BLaER1 (cell line): Measurements from ENCODE around the gene SLC6A4.

Experiments used
- H3K27ac ChIP-seq: shearing (Covaris generic); formaldehyde crosslinking; 2 replicates; pipeline ENCODE4 v1.8.1; 2022
- H3K27me3 ChIP-seq: shearing (Covaris generic); formaldehyde crosslinking; 2 replicates; pipeline ENCODE4 v1.8.1; 2022
- H3K36me3 ChIP-seq: shearing (Covaris generic); formaldehyde crosslinking; 2 replicates; pipeline ENCODE4 v1.8.1; 2022
- H3K4me1 ChIP-seq: shearing (Covaris generic); formaldehyde crosslinking; 2 replicates; pipeline ENCODE4 v1.8.1; 2022
- H3K4me2 ChIP-seq: shearing (Covaris generic); formaldehyde crosslinking; 2 replicates; pipeline ENCODE4 v1.8.1; 2022
- H3K4me3 ChIP-seq: shearing (Covaris generic); formaldehyde crosslinking; 2 replicates; pipeline ENCODE4 v1.8.1; 2022
- H3K9ac ChIP-seq: shearing (Covaris generic); formaldehyde crosslinking; 2 replicates; pipeline ENCODE4 v1.8.1; 2022
- H3K9me3 ChIP-seq: shearing (Covaris generic); formaldehyde crosslinking; 2 replicates; pipeline ENCODE4 v1.8.1; 2022
- H4K20me1 ChIP-seq: shearing (Covaris generic); formaldehyde crosslinking; 2 replicates; pipeline ENCODE4 v1.8.1; 2022
- Cebpa-rat ChIP-seq: shearing (Covaris generic); IDR thresholded peaks from 2 replicates; pipeline ENCODE4 v1.8.1; 2022

SLC6A4 gene

GRCh38 chr17:30241051-30241450 is 5.6 kb upstream of the SLC6A4 start:
- H3K36me3 ChIP-seq = peaks cover 7% of the 10 kb centered on the region; the same call in 1 of the 2 replicates

DNA sequence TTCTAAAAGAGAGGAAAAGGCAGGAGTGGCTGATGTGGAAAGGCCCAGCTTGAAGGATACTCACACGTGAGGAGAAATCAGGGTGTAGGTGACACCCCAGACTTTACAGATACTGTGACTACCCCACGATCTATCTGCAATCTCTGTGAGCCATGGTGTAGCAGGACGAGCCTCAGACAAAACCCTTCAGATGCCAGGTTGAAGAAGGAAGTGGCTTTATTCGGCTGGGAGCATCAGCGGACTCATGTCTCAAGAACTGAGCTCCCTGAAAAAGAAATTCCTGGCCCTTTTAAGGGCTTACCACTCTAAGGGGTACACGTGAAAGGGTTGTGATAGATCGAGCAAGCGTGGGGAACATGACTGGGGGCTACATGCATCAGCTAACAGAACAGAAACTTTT is 4.7 kb upstream of the SLC6A4 start:
- Histone ChIP-seq H3K4me1 (peaks cover 16% of the 10 kb centered on the region), H4K20me1 (peaks cover 13% of the 10 kb centered on the region; the same call in 1 of the 2 replicates), H3K27ac (no peak overlapping the region), H3K9ac (no peak overlapping the region), H3K4me3 (no peak overlapping the region), H3K27me3 (peaks cover 34% of the 10 kb centered on the region), H3K36me3 (0 out of 2 replicates have a peak, but pooled peaks cover 7% of the 10 kb centered on the region), H3K9me3 (peaks cover 10% of the 10 kb centered on the region; the same call in 1 of the 2 replicates), H3K4me2 (no peak overlapping the region)
- TF ChIP-seq Cebpa-rat = no peak

More at GRCh38 chr17:30241051-30241450, 5.6 kb upstream of the SLC6A4 start:
- H3K9me3 ChIP-seq = peaks cover 5% of the 10 kb centered on the region; the same call in 1 of the 2 replicates
- TF ChIP-seq Cebpa-rat = no peak
- peaks cover 4% of the 10 kb centered on the region; the same call in 1 of the 2 replicates for H4K20me1 ChIP-seq
- H3K27ac ChIP-seq = no peak overlapping the region
- peaks cover 25% of the 10 kb centered on the region for H3K27me3 ChIP-seq
- H3K4me3 ChIP-seq = no peak overlapping the region
- 0 out of 2 replicates have a peak overlapping the region, but pooled peaks have one; percentile 22 for H3K4me2 ChIP-seq
- no peak overlapping the region for H3K9ac ChIP-seq
- peaks cover 16% of the 10 kb centered on the region for H3K4me1 ChIP-seq

DNA sequence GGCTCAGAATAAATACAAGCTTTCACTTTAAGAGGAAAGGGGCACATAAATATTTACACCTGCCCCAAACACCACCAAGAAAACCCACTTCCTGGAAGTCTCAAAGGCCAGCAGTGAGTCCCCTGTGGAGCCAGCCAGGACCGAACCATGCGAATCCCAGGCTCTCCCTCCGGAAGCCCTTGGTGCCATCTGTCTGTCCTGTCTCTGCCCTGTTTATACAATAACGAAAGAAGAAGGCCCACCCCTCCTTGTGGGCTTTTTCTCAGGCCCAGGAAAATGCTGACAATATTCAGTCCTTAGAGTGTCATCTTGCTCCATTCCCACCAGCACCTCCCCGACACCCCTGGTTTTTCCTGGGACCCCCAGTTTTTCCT is 3.6 kb upstream of the SLC6A4 start:
- Histone ChIP-seq H3K36me3 (0 out of 2 replicates have a peak, but pooled peaks cover 2% of the 10 kb centered on the region), H3K27me3 (peaks cover 45% of the 10 kb centered on the region), H3K4me1 (peaks cover 16% of the 10 kb centered on the region), H3K9me3 (peaks cover 10% of the 10 kb centered on the region; the same call in 1 of the 2 replicates), H3K4me2 (peak overlapping the region; percentile 47), H3K9ac (no peak overlapping the region), H3K4me3 (no peak overlapping the region), H3K27ac (no peak overlapping the region), H4K20me1 (peaks cover 21% of the 10 kb centered on the region; the same call in 1 of the 2 replicates)
- TF ChIP-seq Cebpa-rat = no peak

- H3K36me3 ChIP-seq = no peaks in the 10 kb centered on the region
- no peak overlapping the region for H3K4me3 ChIP-seq
- H3K27ac ChIP-seq = no peak overlapping the region
- H4K20me1 ChIP-seq = peaks cover 21% of the 10 kb centered on the region; the same call in 1 of the 2 replicates
- peaks cover 50% of the 10 kb centered on the region for H3K27me3 ChIP-seq
- no peak for TF ChIP-seq Cebpa-rat
- H3K9ac ChIP-seq = no peak overlapping the region
- H3K4me2 ChIP-seq = peak overlapping the region; percentile 47
- peaks cover 10% of the 10 kb centered on the region; the same call in 1 of the 2 replicates for H3K9me3 ChIP-seq
- peaks cover 16% of the 10 kb centered on the region for H3K4me1 ChIP-seq
Measured at GRCh38 chr17:30238387-30239088, 3.0 kb upstream of the SLC6A4 start.

DNA sequence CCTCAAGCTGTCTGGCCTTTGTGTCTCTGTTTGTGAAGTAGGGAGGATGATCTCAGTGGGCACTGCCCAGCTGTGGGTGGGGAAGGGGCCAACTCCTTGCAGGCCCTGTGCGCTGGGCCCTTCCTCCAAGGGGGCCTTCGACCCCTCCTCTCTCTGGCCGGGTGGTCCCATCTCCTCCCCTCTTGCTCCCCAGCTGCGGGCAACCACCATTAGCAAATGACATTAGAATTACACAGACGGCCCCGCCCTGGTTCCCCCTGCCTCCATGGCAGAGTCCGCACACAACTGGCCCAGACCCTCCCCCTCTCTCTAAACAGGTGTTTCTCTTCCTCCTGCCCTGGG is 2.5 kb upstream of the SLC6A4 start:
- Histone ChIP-seq H4K20me1 (peaks cover 21% of the 10 kb centered on the region; the same call in 1 of the 2 replicates), H3K27me3 (peaks cover 56% of the 10 kb centered on the region), H3K27ac (no peak overlapping the region), H3K4me2 (no peak overlapping the region), H3K36me3 (no peaks in the 10 kb centered on the region), H3K4me3 (no peak overlapping the region), H3K9ac (no peak overlapping the region), H3K9me3 (peaks cover 10% of the 10 kb centered on the region; the same call in 1 of the 2 replicates), H3K4me1 (peaks cover 16% of the 10 kb centered on the region)
- TF ChIP-seq Cebpa-rat = no peak

DNA sequence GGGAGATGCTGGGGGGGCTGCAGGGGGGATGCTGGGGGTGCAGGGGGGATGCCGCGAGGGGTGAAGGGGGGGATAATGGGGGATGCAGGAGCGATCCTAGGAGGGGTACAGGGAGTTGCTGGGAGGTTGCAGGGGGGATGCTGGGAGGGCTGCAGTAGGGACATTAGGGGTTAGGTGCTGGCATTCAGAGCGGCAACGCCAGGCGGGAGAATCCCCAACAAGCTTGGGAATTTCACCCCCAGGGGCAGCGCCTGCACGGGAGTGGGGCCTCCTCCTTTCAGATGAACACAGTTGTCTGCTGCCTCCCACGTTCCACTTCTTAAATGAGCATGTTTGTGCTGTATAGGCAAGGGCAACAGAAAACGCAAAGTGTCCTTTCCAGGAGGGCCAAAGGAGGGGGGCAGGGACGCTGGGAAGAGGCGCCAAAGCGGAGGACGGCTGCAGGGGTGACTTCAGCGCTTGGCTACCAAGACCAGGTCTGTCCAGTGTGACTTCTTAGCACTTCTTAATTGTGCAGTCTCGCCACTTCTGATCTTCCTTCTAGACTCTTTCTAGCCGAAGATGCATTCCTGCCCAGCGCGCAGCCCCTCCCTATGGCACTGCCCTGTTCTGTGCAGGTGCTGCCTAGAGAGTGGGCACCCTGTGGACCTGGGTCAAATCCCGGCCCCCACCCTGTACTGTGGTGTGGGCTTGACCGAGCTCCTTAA is 2.0 kb upstream of the SLC6A4 start:
- TF ChIP-seq Cebpa-rat = no peak
- no peak overlapping the region for H3K9ac ChIP-seq
- H3K36me3 ChIP-seq = no peaks in the 10 kb centered on the region
- no peak overlapping the region for H3K4me3 ChIP-seq
- H3K4me2 ChIP-seq = no peak overlapping the region
- H4K20me1 ChIP-seq = peaks cover 21% of the 10 kb centered on the region; the same call in 1 of the 2 replicates
- H3K4me1 ChIP-seq = peaks cover 16% of the 10 kb centered on the region
- H3K27ac ChIP-seq = no peak overlapping the region
- peaks cover 10% of the 10 kb centered on the region; the same call in 1 of the 2 replicates for H3K9me3 ChIP-seq
- peaks cover 61% of the 10 kb centered on the region for H3K27me3 ChIP-seq

DNA sequence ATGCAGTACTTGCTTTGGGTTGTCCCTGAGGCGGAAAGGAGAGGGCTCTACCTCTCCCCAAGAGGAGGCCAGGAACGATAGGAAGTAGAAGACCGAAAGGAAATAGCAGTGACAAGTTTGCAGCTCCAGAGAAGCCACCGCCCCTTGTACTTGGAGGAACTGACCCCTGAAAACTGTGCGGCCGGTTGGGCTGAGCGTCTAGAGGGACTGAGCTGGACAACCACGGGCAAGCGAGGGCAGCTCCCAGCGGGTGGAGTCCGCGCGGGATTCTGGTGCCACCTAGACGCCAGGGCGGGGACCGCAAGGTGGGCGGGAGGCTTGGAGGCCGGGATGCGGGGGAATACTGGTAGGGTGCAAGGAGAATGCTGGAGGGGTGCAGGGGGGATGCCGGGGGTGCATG is 1.3 kb upstream of the SLC6A4 start:
- H3K4me1 ChIP-seq = peaks cover 16% of the 10 kb centered on the region
- TF ChIP-seq Cebpa-rat = no peak
- H3K9ac ChIP-seq = no peak overlapping the region
- no peaks in the 10 kb centered on the region for H3K36me3 ChIP-seq
- H4K20me1 ChIP-seq = peaks cover 21% of the 10 kb centered on the region; the same call in 1 of the 2 replicates
- peaks cover 63% of the 10 kb centered on the region for H3K27me3 ChIP-seq
- no peak overlapping the region for H3K27ac ChIP-seq
- H3K4me3 ChIP-seq = no peak overlapping the region
- H3K4me2 ChIP-seq = no peak overlapping the region
- peaks cover 10% of the 10 kb centered on the region; the same call in 1 of the 2 replicates for H3K9me3 ChIP-seq

GRCh38 chr17:30236297-30236624 is 764 bp upstream of the SLC6A4 start:
- no peak overlapping the region for H3K9ac ChIP-seq
- H3K4me2 ChIP-seq = no peak overlapping the region
- no peak for TF ChIP-seq Cebpa-rat

DNA sequence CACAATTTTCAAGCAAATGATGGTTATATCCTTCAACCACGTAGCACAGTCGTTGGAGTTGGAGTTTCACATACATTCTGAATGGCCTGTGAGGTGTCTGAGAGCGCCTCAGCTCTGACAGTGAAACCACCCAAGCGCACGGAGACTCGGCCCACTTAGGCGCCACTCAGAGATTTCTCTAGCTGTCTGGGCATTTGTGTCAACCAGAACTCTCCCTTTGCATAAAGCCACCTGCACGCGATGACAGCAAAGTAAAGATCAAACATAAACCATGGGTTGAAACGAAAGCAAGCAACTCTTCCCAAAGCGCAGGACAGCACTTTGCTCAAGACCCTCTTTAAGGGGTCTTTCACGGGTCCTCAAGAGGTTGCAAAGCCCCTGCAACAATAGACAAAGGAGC is 533 bp downstream of the SLC6A4 start:
- no peak overlapping the region for H3K4me2 ChIP-seq
- H3K36me3 ChIP-seq = no peaks in the 10 kb centered on the region
- peaks cover 21% of the 10 kb centered on the region; the same call in 1 of the 2 replicates for H4K20me1 ChIP-seq
- no peak overlapping the region for H3K9ac ChIP-seq
- no peak overlapping the region for H3K27ac ChIP-seq
- peaks cover 6% of the 10 kb centered on the region; the same call in 1 of the 2 replicates for H3K9me3 ChIP-seq
- H3K4me1 ChIP-seq = peaks cover 12% of the 10 kb centered on the region
- TF ChIP-seq Cebpa-rat = no peak
- H3K27me3 ChIP-seq = peaks cover 63% of the 10 kb centered on the region
- H3K4me3 ChIP-seq = no peak overlapping the region

More at GRCh38 chr17:30236297-30236624, 764 bp upstream of the SLC6A4 start:
- no peak overlapping the region for H3K4me3 ChIP-seq
- no peaks in the 10 kb centered on the region for H3K36me3 ChIP-seq
- peaks cover 21% of the 10 kb centered on the region; the same call in 1 of the 2 replicates for H4K20me1 ChIP-seq
- H3K4me1 ChIP-seq = peaks cover 15% of the 10 kb centered on the region
- H3K27me3 ChIP-seq = peaks cover 63% of the 10 kb centered on the region
- H3K9me3 ChIP-seq = peaks cover 10% of the 10 kb centered on the region; the same call in 1 of the 2 replicates
- no peak overlapping the region for H3K27ac ChIP-seq

- H3K9me3 ChIP-seq = 0 out of 2 replicates have a peak, but pooled peaks cover 5% of the 10 kb centered on the region
- H3K4me2 ChIP-seq = no peak overlapping the region
- no peak overlapping the region for H3K27ac ChIP-seq
- H4K20me1 ChIP-seq = peaks cover 21% of the 10 kb centered on the region; the same call in 1 of the 2 replicates
- TF ChIP-seq Cebpa-rat = no peak
- H3K4me1 ChIP-seq = peaks cover 9% of the 10 kb centered on the region
- H3K9ac ChIP-seq = no peak overlapping the region
- peaks cover 63% of the 10 kb centered on the region for H3K27me3 ChIP-seq
- H3K4me3 ChIP-seq = no peak overlapping the region
- H3K36me3 ChIP-seq = no peaks in the 10 kb centered on the region
Measured at GRCh38 chr17:30234296-30234695, 1.2 kb downstream of the SLC6A4 start.
